GM23338 (cell line): ENCODE measurements around the gene NPC2.

ENCODE experiments used
- CREB1 ChIP-seq: fragments of 250-450 bp; sonication (Bioruptor Pico); IDR thresholded peaks from 2 replicates; pipeline ENCODE4 v1.5.0; 2020; ENCODE audit warnings: low read depth, mild to moderate bottlenecking, moderate library complexity
- EZH2 ChIP-seq: fragments of 200-600 bp; sonication (generic); IDR thresholded peaks from one replicate; pipeline ENCODE4 v1.8.0; 2017; ENCODE audit warnings: antibody characterized with exemption, mild to moderate bottlenecking, low read depth; ENCODE audit not compliant: unreplicated experiment
- EZH2phosphoT487 ChIP-seq: fragments of 200-600 bp; sonication (generic); IDR thresholded peaks from one replicate; pipeline ENCODE4 v1.8.1; 2018; ENCODE audit warnings: antibody characterized with exemption; ENCODE audit not compliant: unreplicated experiment
- POLR2AphosphoS5 ChIP-seq: IDR thresholded peaks from 2 replicates; pipeline ENCODE4 v1.6.1; 2016; ENCODE audit warnings: antibody characterized with exemption, low read depth
- REST ChIP-seq: IDR thresholded peaks from one replicate; pipeline ENCODE4 v1.6.1; 2018; ENCODE audit warnings: antibody characterized with exemption; ENCODE audit not compliant: unreplicated experiment
- TF ChIP-seq, protein P1 (sequence below), 2 experiments: fragments of 200-600 bp in 1 of 2; sonication (generic) in 1 of 2; conservative IDR thresholded peaks; 2 replicates each; pipeline versions ENCODE4 v1.5.1 to v1.6.1; 2016 to 2017; ENCODE audit warnings: antibody characterized with exemption in 2 of 2, low read depth in 2 of 2, mild to moderate bottlenecking in 2 of 2, moderate library complexity in 1 of 2

- TF ChIP-seq POLR2AphosphoS5 (no peak), REST (no peak), EZH2 (no peak), EZH2phosphoT487 (no peak), CREB1 (CRISPR knock-in tag) (no peak)
- TF ChIP-seq, protein P1, sequence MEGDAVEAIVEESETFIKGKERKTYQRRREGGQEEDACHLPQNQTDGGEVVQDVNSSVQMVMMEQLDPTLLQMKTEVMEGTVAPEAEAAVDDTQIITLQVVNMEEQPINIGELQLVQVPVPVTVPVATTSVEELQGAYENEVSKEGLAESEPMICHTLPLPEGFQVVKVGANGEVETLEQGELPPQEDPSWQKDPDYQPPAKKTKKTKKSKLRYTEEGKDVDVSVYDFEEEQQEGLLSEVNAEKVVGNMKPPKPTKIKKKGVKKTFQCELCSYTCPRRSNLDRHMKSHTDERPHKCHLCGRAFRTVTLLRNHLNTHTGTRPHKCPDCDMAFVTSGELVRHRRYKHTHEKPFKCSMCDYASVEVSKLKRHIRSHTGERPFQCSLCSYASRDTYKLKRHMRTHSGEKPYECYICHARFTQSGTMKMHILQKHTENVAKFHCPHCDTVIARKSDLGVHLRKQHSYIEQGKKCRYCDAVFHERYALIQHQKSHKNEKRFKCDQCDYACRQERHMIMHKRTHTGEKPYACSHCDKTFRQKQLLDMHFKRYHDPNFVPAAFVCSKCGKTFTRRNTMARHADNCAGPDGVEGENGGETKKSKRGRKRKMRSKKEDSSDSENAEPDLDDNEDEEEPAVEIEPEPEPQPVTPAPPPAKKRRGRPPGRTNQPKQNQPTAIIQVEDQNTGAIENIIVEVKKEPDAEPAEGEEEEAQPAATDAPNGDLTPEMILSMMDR (conservative IDR thresholded peaks at IDR 0.05; ENCODE audit: low read depth in 2 of 2): no peak
Observed at GRCh38 chr14:74441113-74441512, 52.0 kb downstream of the NPC2 start.
